GM19324 (cell line): ENCODE results near the gene CCDC169.
"Not testable (repeated sequence)": the region's sequence is repeated elsewhere in the genome, so short reads cannot be mapped to it uniquely, and the experiment has no call there.

Source experiments
- ATAC-seq: cut with Tn5 transposase; IDR thresholded peaks from one replicate; pipeline ENCODE4 v1.9.1; 2021; ENCODE audit warnings: mild to moderate bottlenecking, moderate library complexity; ENCODE audit not compliant: unreplicated experiment, low FRiP score

Gene CCDC169

GRCh38 chr13:36297366-36298338, at the start of gene CCDC169:
Gene CCDC169, minus strand, starts transcription at chr13:36297814. Its CDS starts 95 bp downstream, at chr13:36297719.
- peak; percentile 61 for ATAC-seq

DNA sequence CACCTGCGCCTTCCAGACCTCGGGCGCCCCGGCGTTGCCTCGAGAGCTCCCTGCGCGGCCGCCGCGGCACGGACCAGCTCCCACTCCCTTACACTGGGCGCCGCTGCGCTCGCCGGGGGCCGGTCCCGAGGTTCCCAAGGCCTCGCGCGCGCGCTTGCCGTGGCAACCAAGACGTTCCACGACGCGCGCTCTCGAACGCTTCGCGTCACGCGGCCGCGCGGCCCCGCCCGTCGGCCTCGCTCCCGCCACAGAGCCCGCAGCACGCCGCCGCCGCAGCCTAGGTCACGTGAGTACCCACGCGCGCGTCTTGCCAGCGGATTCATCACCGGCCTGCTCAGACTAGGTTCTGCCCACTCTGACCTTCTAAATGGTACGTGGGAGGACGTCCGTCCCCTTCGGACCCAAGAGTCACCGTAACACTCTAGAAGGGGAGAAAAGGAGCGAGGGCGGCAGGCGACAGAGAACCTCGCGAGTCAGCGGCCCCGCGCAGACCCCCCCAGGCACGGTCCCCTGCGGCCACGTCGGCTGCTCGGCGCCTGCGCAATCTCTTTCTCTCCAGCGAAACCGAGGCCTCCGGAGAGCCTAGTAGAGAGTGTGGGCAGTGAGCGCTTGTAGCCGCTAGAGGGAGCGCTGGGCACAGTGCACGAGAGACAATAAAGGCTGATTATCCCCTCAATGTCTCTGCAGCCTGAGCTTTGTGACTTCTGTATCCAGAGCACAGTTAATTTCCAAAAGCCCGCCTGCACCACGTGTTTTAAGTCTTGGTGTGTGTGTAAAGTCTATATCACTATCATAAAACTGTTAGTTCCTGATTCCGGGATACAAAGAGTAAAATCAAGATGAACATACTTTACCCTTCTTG, 48.8 kb upstream of the CCDC169 start, which contains the start of gene SPART:
SPART (minus strand) TSS at position 173 of the 862 bp plus-strand sequence. CDS start 10,564 bp downstream, outside the sequence.
- peak; percentile 96 for ATAC-seq

DNA sequence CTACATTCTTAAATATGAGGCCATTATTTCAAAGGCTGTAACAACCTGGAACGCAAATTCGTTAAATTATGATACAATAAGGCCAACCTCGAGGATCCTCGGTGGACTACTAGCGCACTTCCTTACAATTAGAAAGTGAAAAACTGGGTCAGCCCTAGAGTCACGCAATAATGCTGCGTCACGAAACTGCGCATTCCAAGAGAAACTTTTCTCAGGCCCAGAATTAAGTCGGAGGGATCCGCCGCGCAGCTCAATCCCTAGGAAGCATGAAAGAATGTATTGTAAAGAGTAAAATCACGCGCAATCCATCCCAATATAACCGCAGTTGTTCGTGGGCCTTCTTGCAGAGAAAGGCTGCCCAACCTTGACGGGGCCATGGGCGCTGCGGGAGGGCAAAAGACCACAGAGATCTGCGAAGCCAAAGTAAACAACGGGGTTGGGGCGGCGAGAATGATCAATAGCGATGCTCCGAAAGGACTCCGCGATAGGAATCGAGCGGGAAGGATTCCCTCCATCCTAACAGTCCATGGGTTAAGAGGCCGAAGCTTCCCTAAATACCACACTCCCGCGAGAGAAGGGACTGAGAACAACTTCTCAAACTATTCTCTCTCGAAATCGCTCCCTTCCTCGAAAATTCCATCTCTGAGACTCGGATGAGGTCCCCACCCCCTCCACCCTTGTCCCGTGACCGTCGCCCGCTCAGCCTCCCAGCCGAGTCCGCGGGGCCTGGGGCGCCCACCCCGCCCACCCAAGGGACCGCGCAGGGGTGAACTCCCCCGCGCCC, 48.0 kb upstream of the CCDC169 start:
- ATAC-seq: no peak

GRCh38 chr13:36344886-36345437, 47.3 kb upstream of the CCDC169 start:
- ATAC-seq: no peak

DNA sequence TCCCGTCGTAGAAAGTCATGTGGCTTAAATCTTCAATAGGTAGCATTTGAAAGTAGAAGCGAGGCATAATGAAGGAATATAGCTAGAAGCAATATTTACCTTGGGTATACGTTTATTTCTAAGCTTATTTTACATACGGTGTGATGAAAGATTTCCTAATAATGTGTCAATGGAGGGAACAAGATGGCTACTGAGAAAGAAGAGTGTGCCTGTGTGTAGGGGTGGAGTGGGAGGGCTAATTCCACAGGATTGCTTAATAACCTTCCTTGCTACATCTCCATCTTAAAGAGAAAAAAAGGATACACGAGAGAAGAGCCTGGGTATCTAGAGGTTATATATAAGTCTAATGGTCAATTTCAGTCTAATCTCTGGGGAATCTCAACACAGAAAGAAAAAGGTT, 46.6 kb upstream of the CCDC169 start:
- ATAC-seq: no peak

DNA sequence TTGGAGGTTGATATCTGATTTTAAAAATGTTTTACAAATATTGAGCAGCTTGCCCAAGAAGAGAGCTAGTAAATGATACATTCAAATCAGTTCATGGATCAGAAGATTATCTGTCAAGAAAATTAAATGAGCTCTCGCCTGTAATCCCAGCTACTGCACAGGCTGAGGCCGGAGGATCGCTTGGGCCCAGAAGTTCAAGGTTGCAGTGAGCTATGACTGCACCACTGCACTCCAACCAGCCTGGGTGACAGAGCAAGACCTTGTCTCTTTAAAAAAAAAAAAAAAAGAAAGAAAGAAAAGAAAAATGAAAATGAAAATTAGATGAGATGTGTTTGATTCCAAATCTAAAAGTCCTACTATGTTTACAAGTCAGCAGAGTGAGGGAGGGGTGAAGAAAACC, 46.2 kb upstream of the CCDC169 start:
- ATAC-seq: no peak

- ATAC-seq: no peak
Measured at GRCh38 chr13:36342715-36343114, 45.1 kb upstream of the CCDC169 start.

DNA sequence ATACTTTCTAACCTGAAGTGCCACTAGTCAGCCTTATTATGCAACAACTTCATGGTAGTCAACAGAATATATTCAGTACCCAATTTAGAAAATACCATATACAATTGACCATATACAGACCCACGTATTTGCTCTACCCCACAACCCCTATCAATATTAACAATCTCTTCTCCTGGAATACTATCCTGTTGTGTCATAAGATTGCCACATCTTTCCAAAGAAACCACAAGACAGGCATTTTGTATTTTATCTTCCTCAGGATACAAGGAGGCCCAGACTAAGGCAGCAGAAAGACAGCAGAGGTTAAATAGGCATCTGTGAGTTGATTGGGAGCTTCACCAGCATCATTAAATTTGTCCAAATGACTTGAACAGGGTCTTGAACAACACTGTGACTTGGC, 44.1 kb upstream of the CCDC169 start:
- no peak for ATAC-seq

DNA sequence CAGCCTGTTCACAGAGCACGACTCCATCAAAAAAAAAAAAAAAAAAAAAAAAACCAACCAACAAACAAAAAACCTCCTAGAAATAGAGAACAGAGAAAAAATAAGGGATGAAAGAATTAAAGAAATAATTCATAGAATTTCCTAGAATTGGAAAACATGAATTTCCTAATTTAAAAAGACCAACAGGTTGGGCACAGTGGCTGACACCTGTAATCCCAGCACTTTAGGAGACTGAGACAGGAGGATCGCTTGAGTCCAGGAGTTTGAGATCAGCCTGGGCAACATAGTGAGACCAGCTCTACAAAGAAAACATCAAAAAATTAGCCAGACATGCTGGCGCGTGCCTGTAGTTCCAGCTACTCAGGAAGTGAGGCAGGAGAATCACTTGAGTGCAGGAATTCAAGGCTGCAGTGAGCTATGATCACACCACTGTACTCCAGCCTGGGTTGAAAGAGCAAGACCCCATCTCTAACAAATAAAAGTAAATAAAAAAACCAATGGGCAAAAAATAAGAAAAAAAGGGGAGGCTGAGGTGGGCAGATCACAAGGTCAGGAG, 42.1 kb upstream of the CCDC169 start:
- no peak for ATAC-seq

DNA sequence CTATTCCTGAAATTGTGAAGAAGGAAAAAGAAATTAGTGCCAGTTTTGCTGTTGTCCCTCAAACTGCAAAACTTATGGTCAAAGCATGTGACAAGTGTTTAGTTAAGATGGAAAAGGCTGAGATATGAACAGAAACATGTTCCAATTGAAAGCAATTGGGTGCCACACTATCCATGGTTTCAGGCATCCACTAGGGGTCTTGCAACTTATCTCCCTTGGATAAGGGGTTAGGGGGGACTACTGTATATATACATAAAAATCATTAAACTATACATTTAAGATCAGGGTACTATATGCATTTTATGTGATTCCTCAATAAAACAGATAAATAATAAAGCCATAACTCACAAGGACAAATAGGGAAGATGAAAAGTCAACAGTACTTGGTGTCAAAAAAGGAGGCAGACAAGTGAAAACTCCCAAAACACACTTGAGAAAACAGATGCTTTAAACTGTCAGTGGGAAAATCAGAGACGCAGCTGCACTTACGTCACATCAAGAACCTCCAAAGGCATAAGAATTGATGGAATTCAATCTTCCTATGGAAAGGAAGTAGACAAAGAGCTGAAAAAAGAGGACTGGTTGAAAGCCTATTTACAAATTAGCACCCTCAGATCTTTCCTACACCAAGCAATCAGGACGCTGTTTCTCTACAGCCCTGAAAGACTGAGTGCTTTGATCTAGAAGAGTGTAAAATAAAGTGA, 40.5 kb upstream of the CCDC169 start:
- no peak for ATAC-seq

GRCh38 chr13:36332986-36333385, 35.4 kb upstream of the CCDC169 start:
- ATAC-seq: no peak

- not testable (repeated sequence) for ATAC-seq
Measured at GRCh38 chr13:36332255-36332654, 34.6 kb upstream of the CCDC169 start.

GRCh38 chr13:36331280-36331679, 33.7 kb upstream of the CCDC169 start:
- ATAC-seq: no peak

DNA sequence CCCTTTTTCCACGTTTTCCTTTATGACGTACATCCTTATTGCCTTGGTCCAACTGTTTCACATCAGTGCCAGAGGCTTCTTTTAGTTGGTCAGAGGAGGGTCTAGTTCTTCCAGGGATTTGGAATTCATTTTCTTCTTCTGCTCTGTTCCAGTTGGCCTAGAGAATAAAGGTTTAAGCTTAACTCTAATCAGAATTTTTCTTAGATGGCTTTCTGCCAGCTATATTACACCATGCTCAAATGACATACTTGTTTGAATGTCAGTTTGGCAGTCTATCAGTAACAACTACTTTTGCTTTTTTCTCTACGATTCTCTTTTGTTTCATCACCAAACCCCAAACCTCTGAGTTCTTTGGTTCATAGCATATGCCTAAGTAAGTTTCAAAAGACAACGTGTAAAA, 31.7 kb upstream of the CCDC169 start:
- ATAC-seq: no peak

DNA sequence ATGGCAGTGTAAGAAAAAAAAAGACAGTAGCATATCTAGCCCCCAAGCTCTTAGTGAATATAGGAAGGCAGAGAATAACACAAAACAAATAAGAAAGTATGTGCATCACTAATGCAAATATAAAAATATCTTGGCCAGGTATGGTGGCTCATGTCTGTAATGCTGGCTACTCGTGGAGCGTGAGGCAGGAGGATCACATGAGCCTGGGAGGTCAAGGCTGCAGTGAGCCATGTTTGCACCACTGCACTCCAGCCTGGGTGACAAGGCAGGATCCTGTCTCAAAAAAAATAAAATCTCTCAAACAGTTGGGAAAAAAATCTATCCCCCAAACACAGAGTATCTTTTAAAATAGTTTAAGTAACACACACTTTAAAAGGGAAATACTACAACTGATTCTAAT, 31.2 kb upstream of the CCDC169 start:
- no peak for ATAC-seq

DNA sequence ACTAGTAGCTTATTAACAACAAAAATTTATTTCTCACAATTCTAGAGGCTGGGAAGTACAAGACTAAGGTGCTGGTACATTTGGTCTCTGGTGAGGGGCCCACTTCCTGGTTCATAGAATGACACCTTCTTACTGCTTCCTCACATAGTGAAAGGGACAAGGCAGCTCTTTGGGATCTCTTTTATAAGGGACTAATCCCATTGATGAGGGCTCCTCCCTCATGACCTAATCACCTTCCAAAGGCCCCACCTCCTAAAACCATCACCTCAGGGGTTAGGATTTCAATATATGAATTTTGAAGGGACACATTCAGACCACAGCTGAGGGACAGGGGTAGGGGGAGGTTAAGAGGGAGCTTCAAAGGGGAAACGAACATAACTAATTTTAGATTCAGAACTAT, 28.3 kb upstream of the CCDC169 start:
- ATAC-seq: no peak

- not testable (repeated sequence) for ATAC-seq
Measured at GRCh38 chr13:36324881-36325280, 27.3 kb upstream of the CCDC169 start.

DNA sequence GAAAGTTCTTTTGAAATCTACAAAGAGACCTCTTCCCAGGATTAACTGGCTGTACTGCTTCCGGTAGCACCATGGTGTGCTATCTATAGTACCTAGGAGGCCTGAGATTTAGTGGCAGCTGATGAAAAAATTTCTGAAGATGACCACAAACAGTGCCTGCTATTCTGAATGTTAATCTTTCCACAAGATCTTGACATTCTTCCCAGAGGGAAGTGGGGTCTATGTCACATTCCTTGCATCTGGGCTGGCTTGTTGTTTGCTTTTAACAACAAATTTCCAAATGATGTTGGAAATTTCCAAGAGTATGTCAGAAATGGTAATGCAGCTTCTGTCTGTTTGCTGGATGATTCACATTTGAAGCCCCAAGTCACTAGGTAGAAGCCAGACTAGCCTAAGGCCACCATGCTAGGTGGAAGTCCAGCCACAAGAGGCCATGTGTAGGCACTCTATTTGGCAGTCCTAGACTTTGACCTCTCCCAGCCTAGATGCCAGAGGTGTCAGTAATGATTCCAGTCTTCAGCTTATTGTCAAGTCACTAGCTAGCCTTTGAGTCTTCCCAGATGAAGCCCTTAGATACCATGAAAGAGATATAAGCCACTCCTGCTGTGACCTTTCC, 26.4 kb upstream of the CCDC169 start:
- ATAC-seq: no peak

GRCh38 chr13:36323408-36323807, 25.8 kb upstream of the CCDC169 start:
- ATAC-seq: no peak
